ENCODE results near the gene CETN3. TPM values are rescaled to one million over a fixed set of nuclear protein-coding genes. Genes with fewer than 3 reads are reported as not detected.

Gene CETN3
- total RNA-seq, 4 donors from 2014 or later = 5.5 to 13.7 (median 6.1) TPM

DNA sequence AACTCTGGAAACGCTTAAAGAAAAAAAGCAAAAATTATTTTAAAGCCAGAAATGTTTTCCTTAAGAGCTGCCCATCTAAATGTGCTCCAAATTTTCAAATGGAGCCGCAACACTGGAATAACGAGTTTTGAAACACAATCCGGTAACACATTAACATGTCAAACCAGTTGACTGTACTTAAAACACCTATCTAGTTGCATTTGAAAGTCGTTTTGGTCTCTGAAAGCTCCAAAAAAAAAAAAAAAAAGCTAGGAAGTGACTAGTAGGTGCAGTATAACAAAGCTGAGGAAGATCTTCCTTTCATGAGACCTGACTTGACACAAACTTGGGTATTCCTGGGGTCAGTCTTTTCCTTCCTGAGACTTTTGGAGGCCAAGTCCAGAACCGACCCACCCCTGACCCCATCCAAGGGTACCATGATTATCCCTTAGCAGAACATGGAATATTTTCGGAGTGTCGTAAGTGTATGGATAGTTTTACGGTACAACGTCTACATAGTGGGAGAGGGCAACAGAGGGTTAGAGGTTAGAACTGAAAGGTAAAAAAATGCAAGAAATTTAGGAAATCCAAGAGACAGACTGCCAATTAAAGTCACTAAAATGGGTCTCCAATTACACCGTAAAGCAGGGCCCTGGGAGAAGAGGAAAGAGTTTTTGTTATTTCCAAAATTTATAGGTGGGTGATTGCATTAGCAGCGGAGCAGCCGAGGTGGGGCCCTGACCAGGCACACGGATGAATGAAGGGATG lies 812 bp downstream of the CETN3 start:
- TF ChIP-seq CTCF (IDR thresholded peaks at IDR 0.05) (no peak), POLR2AphosphoS5 (IDR thresholded peaks at IDR 0.05) (no peak), POLR2A (IDR thresholded peaks at IDR 0.05) (no peak), EP300 (IDR thresholded peaks at IDR 0.05) (no peak)
- peak overlapping the region; percentile 87 for H3K4me3 ChIP-seq
- WGBS = 11% methylated on average over 14 of the region's 14 CpGs
- H3K36me3 ChIP-seq = peaks cover 5% of the 10 kb centered on the region
- H3K9me3 ChIP-seq = no peaks in the 10 kb centered on the region
- no peak for DNase-seq (ENCODE audit: low spot score in 2 of 2)
- H3K4me1 ChIP-seq = peaks cover 20% of the 10 kb centered on the region
- H3K27ac ChIP-seq = peak overlapping the region; percentile 98
- H3K27me3 ChIP-seq = no peaks in the 10 kb centered on the region

DNA sequence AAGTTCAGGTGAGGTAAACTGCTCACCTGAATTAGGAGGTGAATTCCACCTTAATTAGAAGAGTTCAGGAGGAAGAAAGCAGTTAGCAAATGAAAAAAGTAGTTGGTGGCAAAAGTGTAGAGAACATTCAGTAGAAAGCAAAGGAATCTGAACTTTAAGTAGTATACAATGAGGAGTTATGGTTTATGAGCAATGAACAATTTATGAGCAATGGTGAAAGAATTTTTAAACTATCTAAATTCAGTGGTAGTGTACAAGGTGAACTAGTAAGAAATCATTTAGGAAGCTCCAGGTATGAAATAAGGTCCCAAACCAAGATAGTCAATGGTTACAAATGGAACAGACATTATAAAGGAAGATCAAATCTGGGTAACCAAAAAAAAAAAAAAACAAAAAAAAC lies 3.1 kb downstream of the CETN3 start:
- H3K27me3 ChIP-seq = no peaks in the 10 kb centered on the region
- TF ChIP-seq POLR2AphosphoS5 (IDR thresholded peaks at IDR 0.05) = no peak
- TF ChIP-seq CTCF (IDR thresholded peaks at IDR 0.05) = no peak
- TF ChIP-seq EP300 (IDR thresholded peaks at IDR 0.05) = no peak
- TF ChIP-seq POLR2A (IDR thresholded peaks at IDR 0.05) = no peak

GRCh38 chr5:90402521-90403255 lies 6.9 kb downstream of the CETN3 start:
- no peak for TF ChIP-seq POLR2AphosphoS5 (IDR thresholded peaks at IDR 0.05)
- no peak for TF ChIP-seq POLR2A (IDR thresholded peaks at IDR 0.05)
- TF ChIP-seq CTCF (IDR thresholded peaks at IDR 0.05) = no peak
- TF ChIP-seq EP300 (IDR thresholded peaks at IDR 0.05) = no peak
- 58% methylated on average over 1 of the region's 1 CpG for WGBS
- H3K9me3 ChIP-seq = no peaks in the 10 kb centered on the region
- no peaks in the 10 kb centered on the region for H3K27me3 ChIP-seq
- H3K27ac ChIP-seq = no peak overlapping the region
- peaks cover 6% of the 10 kb centered on the region for H3K4me1 ChIP-seq
- DNase-seq (ENCODE audit: low spot score in 2 of 2) = no peak
- H3K36me3 ChIP-seq = peaks cover 21% of the 10 kb centered on the region
- H3K4me3 ChIP-seq = no peak overlapping the region

More for the DNA sequence above, 3.1 kb downstream of the CETN3 start:
- Histone ChIP-seq H3K4me1 (peaks cover 20% of the 10 kb centered on the region), H3K9me3 (no peaks in the 10 kb centered on the region), H3K4me3 (no peak overlapping the region), H3K36me3 (peaks cover 5% of the 10 kb centered on the region), H3K27ac (no peak overlapping the region)
- DNase-seq (ENCODE audit: low spot score in 2 of 2) = no peak

DNA sequence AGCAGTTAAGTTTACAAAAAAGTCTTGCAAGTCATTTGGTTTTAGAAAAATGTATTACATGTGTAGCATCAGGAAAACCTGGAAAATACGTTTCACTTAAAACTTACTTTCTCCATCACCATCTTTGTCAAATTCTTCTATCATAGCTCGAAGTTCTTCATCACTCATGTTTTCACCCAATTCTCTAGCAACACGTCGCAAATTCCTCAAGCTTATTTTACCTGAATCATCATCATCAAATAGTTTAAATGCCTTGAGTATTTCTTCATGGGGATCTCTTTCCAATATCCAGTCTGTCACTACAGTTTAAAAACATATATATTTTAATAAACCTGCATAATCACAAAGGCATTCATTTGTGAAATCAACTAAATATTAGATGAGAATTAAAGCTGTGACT lies 10.3 kb downstream of the CETN3 start:
- TF ChIP-seq EP300 (IDR thresholded peaks at IDR 0.05) (no peak), POLR2A (IDR thresholded peaks at IDR 0.05) (no peak), POLR2AphosphoS5 (IDR thresholded peaks at IDR 0.05) (no peak), CTCF (IDR thresholded peaks at IDR 0.05) (no peak)
- no peaks in the 10 kb centered on the region for H3K9me3 ChIP-seq
- H3K4me1 ChIP-seq = no peaks in the 10 kb centered on the region
- no peak overlapping the region for H3K27ac ChIP-seq
- no peak overlapping the region for H3K4me3 ChIP-seq
- 94% methylated on average over 4 of the region's 4 CpGs for WGBS
- no peak for DNase-seq (ENCODE audit: low spot score in 2 of 2)
- H3K36me3 ChIP-seq = peaks cover 20% of the 10 kb centered on the region
- H3K27me3 ChIP-seq = no peaks in the 10 kb centered on the region

DNA sequence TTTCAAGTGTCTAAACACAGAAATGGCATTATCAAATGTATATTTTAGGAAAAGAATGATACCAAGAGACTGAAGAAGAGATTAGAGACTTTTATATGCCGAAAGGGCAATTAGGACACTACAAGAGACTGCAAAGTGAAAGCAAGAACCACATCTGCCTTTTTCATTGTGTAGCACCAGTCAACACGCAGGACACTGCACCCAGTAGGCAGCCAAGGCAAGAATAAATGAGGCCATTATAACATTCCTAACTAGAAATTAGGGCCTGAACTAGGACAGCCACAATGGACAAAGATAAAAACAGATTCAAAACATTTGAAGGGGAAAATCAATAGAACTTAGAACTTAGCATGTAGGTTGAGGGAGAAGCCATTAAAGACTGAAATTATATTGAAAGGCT lies 10.8 kb downstream of the CETN3 start:
- no peaks in the 10 kb centered on the region for H3K9me3 ChIP-seq
- no peak for DNase-seq (ENCODE audit: low spot score in 2 of 2)
- H3K27ac ChIP-seq = no peak overlapping the region
- 94% methylated on average over 2 of the region's 2 CpGs for WGBS
- no peaks in the 10 kb centered on the region for H3K4me1 ChIP-seq
- H3K4me3 ChIP-seq = no peak overlapping the region
- H3K36me3 ChIP-seq = peaks cover 18% of the 10 kb centered on the region
- H3K27me3 ChIP-seq = no peaks in the 10 kb centered on the region
- TF ChIP-seq POLR2AphosphoS5 (IDR thresholded peaks at IDR 0.05) (no peak), POLR2A (IDR thresholded peaks at IDR 0.05) (no peak), EP300 (IDR thresholded peaks at IDR 0.05) (no peak), CTCF (IDR thresholded peaks at IDR 0.05) (no peak)

Data from suprapubic skin (tissue), 4 donors.